ENCODE data around the gene MRPL40. TPM values are rescaled to one million over a fixed set of nuclear protein-coding genes. Genes with fewer than 3 reads are reported as not detected.

Gene MRPL40
- total RNA-seq, 4 donors from 2014 or later: 10.9 to 29.2 (median 13.7) TPM

DNA sequence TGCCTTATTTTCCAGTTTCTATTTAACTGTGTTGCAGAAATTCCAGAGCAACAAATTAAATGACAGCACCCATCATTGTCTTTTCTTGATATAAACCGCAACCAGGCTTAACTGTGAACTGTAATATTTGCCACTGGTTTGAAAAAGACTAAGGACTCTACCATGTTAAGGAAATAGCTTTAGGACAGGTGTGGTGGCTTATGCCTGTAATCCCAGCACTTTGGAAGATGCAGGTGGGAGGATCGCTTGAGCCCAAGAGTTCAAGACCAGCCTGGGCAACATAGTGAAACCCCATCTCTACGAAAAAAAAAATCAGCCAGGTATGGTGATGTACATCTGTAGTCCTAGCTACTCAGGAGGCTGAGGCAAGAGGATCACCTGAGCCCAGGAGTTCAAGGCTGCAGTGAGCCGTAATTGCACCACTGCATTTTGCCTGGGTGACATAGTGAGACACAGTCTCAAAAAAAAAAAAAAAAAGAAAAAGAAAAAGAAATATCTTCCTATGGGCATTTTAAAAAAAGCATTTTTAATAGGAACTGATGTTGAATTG lies 29.6 kb upstream of the MRPL40 start:
- Histone ChIP-seq H3K4me1 (no peaks in the 10 kb centered on the region), H3K27me3 (no peaks in the 10 kb centered on the region), H3K36me3 (peaks cover 0 to 20% (median 5%) of the 10 kb centered on the region in 4 donors), H3K27ac (no peak overlapping the region), H3K9me3 (no peaks in the 10 kb centered on the region), H3K4me3 (no peak overlapping the region)
- in situ Hi-C loops (cut with MboI; ENCODE audit: low pct_ligation_motif_present in 1 of 4, low pct_unique_long_range_greater_than_20kb in 1 of 4, low sequenced_read_pairs in 3 of 4): loop anchor here in 1 of 4 donors (10.0 kb wide), 1 partner anchor 62 kb away; no protein-coding TSS in a partner anchor
- 94 to 100% methylated on average over 1 to 4 of the region's 4 CpGs for WGBS, 2 donors (ENCODE audit: low coverage in 1 of 2)
- intact Hi-C loops (cut with DNase I; ENCODE audit: low total_unique reads): no loop called here
- no peak for DNase-seq
- TF ChIP-seq POLR2AphosphoS5 (IDR thresholded peaks at IDR 0.05): no peak
- no peak for TF ChIP-seq EP300 (IDR thresholded peaks at IDR 0.05; ENCODE audit: low read depth)
- TF ChIP-seq POLR2A (IDR thresholded peaks at IDR 0.05): no peak
- TF ChIP-seq, protein P1, sequence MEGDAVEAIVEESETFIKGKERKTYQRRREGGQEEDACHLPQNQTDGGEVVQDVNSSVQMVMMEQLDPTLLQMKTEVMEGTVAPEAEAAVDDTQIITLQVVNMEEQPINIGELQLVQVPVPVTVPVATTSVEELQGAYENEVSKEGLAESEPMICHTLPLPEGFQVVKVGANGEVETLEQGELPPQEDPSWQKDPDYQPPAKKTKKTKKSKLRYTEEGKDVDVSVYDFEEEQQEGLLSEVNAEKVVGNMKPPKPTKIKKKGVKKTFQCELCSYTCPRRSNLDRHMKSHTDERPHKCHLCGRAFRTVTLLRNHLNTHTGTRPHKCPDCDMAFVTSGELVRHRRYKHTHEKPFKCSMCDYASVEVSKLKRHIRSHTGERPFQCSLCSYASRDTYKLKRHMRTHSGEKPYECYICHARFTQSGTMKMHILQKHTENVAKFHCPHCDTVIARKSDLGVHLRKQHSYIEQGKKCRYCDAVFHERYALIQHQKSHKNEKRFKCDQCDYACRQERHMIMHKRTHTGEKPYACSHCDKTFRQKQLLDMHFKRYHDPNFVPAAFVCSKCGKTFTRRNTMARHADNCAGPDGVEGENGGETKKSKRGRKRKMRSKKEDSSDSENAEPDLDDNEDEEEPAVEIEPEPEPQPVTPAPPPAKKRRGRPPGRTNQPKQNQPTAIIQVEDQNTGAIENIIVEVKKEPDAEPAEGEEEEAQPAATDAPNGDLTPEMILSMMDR (IDR thresholded peaks at IDR 0.05): no peak

DNA sequence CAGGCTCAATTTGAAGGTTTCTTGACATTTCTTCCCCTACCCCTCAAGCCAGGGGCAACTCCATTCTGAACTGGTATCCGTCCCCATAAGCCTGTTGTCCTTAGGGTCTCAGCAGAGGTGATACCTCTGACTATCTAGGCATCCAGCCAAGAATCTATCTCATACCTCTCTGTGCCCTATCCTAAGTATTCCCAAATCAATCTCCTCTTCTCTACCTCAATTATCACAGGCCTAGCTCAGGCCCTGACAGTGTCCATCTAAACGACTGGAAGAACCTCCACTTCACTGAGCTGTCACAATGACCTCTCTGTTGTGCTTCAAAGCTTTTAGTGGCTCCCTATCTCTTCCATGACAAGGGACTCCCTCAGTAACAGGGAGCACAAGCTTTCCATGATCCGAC lies 27.7 kb upstream of the MRPL40 start:
- no peak for DNase-seq
- no peak for TF ChIP-seq POLR2AphosphoS5 (IDR thresholded peaks at IDR 0.05)
- TF ChIP-seq, protein P1 (IDR thresholded peaks at IDR 0.05): no peak
- no peak for TF ChIP-seq POLR2A (IDR thresholded peaks at IDR 0.05)
- TF ChIP-seq EP300 (IDR thresholded peaks at IDR 0.05; ENCODE audit: low read depth): no peak
- WGBS, 2 donors (ENCODE audit: low coverage in 1 of 2): 93 to 100% methylated on average over 1 to 3 of the region's 3 CpGs

DNA sequence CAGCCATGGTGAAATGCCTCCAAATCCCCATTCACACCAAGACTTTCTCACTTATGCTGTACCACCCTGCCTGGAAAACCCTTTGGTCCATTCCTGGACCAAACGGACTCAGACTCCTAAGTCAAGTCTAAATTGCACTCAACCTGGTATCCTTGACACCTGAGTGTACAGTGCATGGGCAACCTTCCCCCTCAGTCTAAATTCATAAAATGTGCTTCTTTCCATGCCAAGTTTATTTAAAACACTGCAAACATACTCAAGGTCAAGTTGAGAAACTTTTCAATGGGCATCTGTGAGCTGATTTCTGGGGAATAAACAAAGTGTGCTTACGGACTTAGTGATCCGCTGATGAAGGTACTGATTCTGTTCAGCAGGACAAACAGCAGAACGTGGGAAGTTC lies 27.2 kb upstream of the MRPL40 start:
- DNase-seq: no peak
- TF ChIP-seq EP300 (IDR thresholded peaks at IDR 0.05; ENCODE audit: low read depth) (no peak), POLR2AphosphoS5 (IDR thresholded peaks at IDR 0.05) (no peak), POLR2A (IDR thresholded peaks at IDR 0.05) (no peak)
- TF ChIP-seq, protein P1 (IDR thresholded peaks at IDR 0.05): no peak
- H3K4me3 ChIP-seq: no peak overlapping the region
- no peaks in the 10 kb centered on the region for H3K9me3 ChIP-seq
- H3K36me3 ChIP-seq: peaks cover 0 to 34% (median 11%) of the 10 kb centered on the region in 4 donors
- intact Hi-C loops (cut with DNase I; ENCODE audit: low total_unique reads): no loop called here
- H3K27me3 ChIP-seq: no peaks in the 10 kb centered on the region
- H3K27ac ChIP-seq: no peak overlapping the region
- H3K4me1 ChIP-seq: no peaks in the 10 kb centered on the region
- WGBS, 2 donors (ENCODE audit: low coverage in 1 of 2): 84 to 94% methylated on average over 3 to 4 of the region's 4 CpGs
- in situ Hi-C loops (cut with MboI; ENCODE audit: low pct_ligation_motif_present in 1 of 4, low pct_unique_long_range_greater_than_20kb in 1 of 4, low sequenced_read_pairs in 3 of 4): loop anchor here in 1 of 4 donors (10.0 kb wide), 1 partner anchor 60 kb away; no protein-coding TSS in a partner anchor

More for the DNA sequence above, 27.7 kb upstream of the MRPL40 start:
- H3K4me3 ChIP-seq: no peak overlapping the region
- H3K27me3 ChIP-seq: no peaks in the 10 kb centered on the region
- no peak overlapping the region for H3K27ac ChIP-seq
- in situ Hi-C loops (cut with MboI; ENCODE audit: low pct_ligation_motif_present in 1 of 4, low pct_unique_long_range_greater_than_20kb in 1 of 4, low sequenced_read_pairs in 3 of 4): loop anchor here in 1 of 4 donors (10.0 kb wide), 1 partner anchor 60 kb away; no protein-coding TSS in a partner anchor
- H3K36me3 ChIP-seq: peaks cover 0 to 34% (median 10%) of the 10 kb centered on the region in 4 donors
- H3K9me3 ChIP-seq: no peaks in the 10 kb centered on the region
- no peaks in the 10 kb centered on the region for H3K4me1 ChIP-seq
- intact Hi-C loops (cut with DNase I; ENCODE audit: low total_unique reads): no loop called here

DNA sequence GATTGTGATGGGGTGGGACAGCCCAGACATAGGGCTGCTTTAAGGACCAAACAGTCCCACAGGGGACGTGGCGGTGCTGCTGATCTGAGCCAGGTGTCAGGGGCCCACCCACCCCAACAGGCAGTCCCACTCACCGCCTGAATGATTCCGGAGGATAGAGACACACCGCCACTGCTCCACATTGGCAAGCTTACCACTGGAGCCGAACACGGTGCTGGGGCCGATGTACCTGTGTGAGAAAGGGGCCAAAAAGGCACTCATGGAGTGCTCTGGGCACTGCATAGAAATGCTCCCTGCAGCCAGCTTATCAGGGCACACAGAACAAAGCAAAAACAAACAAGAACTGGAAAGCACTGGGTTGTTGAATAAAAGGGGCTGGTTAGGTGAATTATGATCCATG lies 26.7 kb upstream of the MRPL40 start:
- intact Hi-C loops (cut with DNase I; ENCODE audit: low total_unique reads): no loop called here
- H3K27ac ChIP-seq: no peak overlapping the region
- H3K36me3 ChIP-seq: peaks cover 0 to 34% (median 11%) of the 10 kb centered on the region in 4 donors
- H3K9me3 ChIP-seq: no peaks in the 10 kb centered on the region
- no peaks in the 10 kb centered on the region for H3K27me3 ChIP-seq
- in situ Hi-C loops (cut with MboI; ENCODE audit: low pct_ligation_motif_present in 1 of 4, low pct_unique_long_range_greater_than_20kb in 1 of 4, low sequenced_read_pairs in 3 of 4): loop anchor here in 1 of 4 donors (10.0 kb wide), 1 partner anchor 59 kb away; no protein-coding TSS in a partner anchor
- TF ChIP-seq POLR2A (IDR thresholded peaks at IDR 0.05) (no peak), POLR2AphosphoS5 (IDR thresholded peaks at IDR 0.05) (no peak), EP300 (IDR thresholded peaks at IDR 0.05; ENCODE audit: low read depth) (no peak)
- TF ChIP-seq, protein P1 (IDR thresholded peaks at IDR 0.05): no peak
- H3K4me3 ChIP-seq: no peak overlapping the region
- WGBS, 2 donors (ENCODE audit: low coverage in 1 of 2): 96% methylated on average over 8 of the region's 8 CpGs; no CpG with 5 or more reads in 1 of the 2 donors
- DNase-seq: no peak
- no peaks in the 10 kb centered on the region for H3K4me1 ChIP-seq
